ENCODE results near the gene OOSP2. TPM values are rescaled to one million over a fixed set of nuclear protein-coding genes. Genes with fewer than 3 reads are reported as not detected.

OOSP2 gene
- total RNA-seq, 1 experiment from 2014 or later = not detected

- ChIA-PET CTCF (no interaction called here), POLR2A (no interaction called here)
- BruUV-seq (replicated peaks) = no TSS peak
- intact Hi-C loops (cut with micrococcal nuclease; ENCODE audit: unreplicated experiment) = no loop called here
- Mint-ChIP-seq H3K4me3 (ENCODE audit: unreplicated experiment) (no peak overlapping the region), H3K27me3 (ENCODE audit: insufficient read depth, unreplicated experiment) (peaks cover 14% of the 10 kb centered on the region), H3K27ac (ENCODE audit: unreplicated experiment) (no peak overlapping the region), H3K9me3 (ENCODE audit: unreplicated experiment) (no peaks in the 10 kb centered on the region), H3K4me1 (ENCODE audit: low read depth, unreplicated experiment) (no peaks in the 10 kb centered on the region), H3K36me3 (ENCODE audit: insufficient read depth, unreplicated experiment) (no peaks in the 10 kb centered on the region)
- H3K4me1 ChIP-seq = no peaks in the 10 kb centered on the region
- DNase-seq = no peak
- no peaks in the 10 kb centered on the region; the same call in 1 of the 2 replicates for H3K27me3 ChIP-seq (replicated peaks; ENCODE audit: control insufficient read depth, insufficient read depth, low read length)
- TF ChIP-seq CTCF (IDR thresholded peaks at IDR 0.05; ENCODE audit: insufficient read depth in 1 of 2, low read depth in 1 of 2, low read length in 1 of 2, severe bottlenecking in 1 of 2, unreplicated experiment in 1 of 2) = no peak
- no peaks in the 10 kb centered on the region for H3K9me3 ChIP-seq
- no peak overlapping the region for H3K4me3 ChIP-seq (ENCODE audit: low read depth, low read length)
- no peaks in the 10 kb centered on the region for H3K36me3 ChIP-seq (ENCODE audit: control insufficient read depth, insufficient read depth, low read length)
Observed at GRCh38 chr11:60077981-60078380, 37.8 kb downstream of the OOSP2 start.

GRCh38 chr11:60078745-60079144 lies 38.5 kb downstream of the OOSP2 start:
- POLR2A ChIA-PET = no interaction called here
- Mint-ChIP-seq H3K27me3 (ENCODE audit: insufficient read depth, unreplicated experiment) (peaks cover 16% of the 10 kb centered on the region), H3K27ac (ENCODE audit: unreplicated experiment) (no peak overlapping the region), H3K9me3 (ENCODE audit: unreplicated experiment) (no peaks in the 10 kb centered on the region), H3K4me1 (ENCODE audit: low read depth, unreplicated experiment) (no peaks in the 10 kb centered on the region), H3K36me3 (ENCODE audit: insufficient read depth, unreplicated experiment) (no peaks in the 10 kb centered on the region), H3K4me3 (ENCODE audit: unreplicated experiment) (no peak overlapping the region)
- H3K4me3 ChIP-seq (ENCODE audit: low read depth, low read length) = no peak overlapping the region
- no peak for DNase-seq
- H3K27me3 ChIP-seq (replicated peaks; ENCODE audit: control insufficient read depth, insufficient read depth, low read length) = no peaks in the 10 kb centered on the region; the same call in 1 of the 2 replicates
- CTCF ChIA-PET = no interaction called here
- no peaks in the 10 kb centered on the region for H3K9me3 ChIP-seq
- H3K36me3 ChIP-seq (ENCODE audit: control insufficient read depth, insufficient read depth, low read length) = no peaks in the 10 kb centered on the region
- intact Hi-C loops (cut with micrococcal nuclease; ENCODE audit: unreplicated experiment) = no loop called here
- TF ChIP-seq CTCF (IDR thresholded peaks at IDR 0.05; ENCODE audit: insufficient read depth in 1 of 2, low read depth in 1 of 2, low read length in 1 of 2, severe bottlenecking in 1 of 2, unreplicated experiment in 1 of 2) = no peak
- no peaks in the 10 kb centered on the region for H3K4me1 ChIP-seq
- no TSS peak for BruUV-seq (replicated peaks)

GRCh38 chr11:60080535-60080934 lies 40.3 kb downstream of the OOSP2 start:
- no peak overlapping the region for H3K4me3 Mint-ChIP-seq (ENCODE audit: unreplicated experiment)
- H3K36me3 Mint-ChIP-seq (ENCODE audit: insufficient read depth, unreplicated experiment) = no peaks in the 10 kb centered on the region
- POLR2A ChIA-PET = no interaction called here
- H3K9me3 Mint-ChIP-seq (ENCODE audit: unreplicated experiment) = no peaks in the 10 kb centered on the region
- H3K4me3 ChIP-seq (ENCODE audit: low read depth, low read length) = no peak overlapping the region
- H3K27ac Mint-ChIP-seq (ENCODE audit: unreplicated experiment) = no peak overlapping the region
- no peaks in the 10 kb centered on the region for H3K9me3 ChIP-seq
- BruUV-seq (replicated peaks) = no TSS peak
- no peaks in the 10 kb centered on the region for H3K4me1 ChIP-seq
- CTCF ChIA-PET = no interaction called here
- TF ChIP-seq CTCF (IDR thresholded peaks at IDR 0.05; ENCODE audit: insufficient read depth in 1 of 2, low read depth in 1 of 2, low read length in 1 of 2, severe bottlenecking in 1 of 2, unreplicated experiment in 1 of 2) = no peak
- H3K36me3 ChIP-seq (ENCODE audit: control insufficient read depth, insufficient read depth, low read length) = no peaks in the 10 kb centered on the region
- DNase-seq = no peak
- intact Hi-C loops (cut with micrococcal nuclease; ENCODE audit: unreplicated experiment) = no loop called here
- no peaks in the 10 kb centered on the region for H3K4me1 Mint-ChIP-seq (ENCODE audit: low read depth, unreplicated experiment)
- H3K27me3 Mint-ChIP-seq (ENCODE audit: insufficient read depth, unreplicated experiment) = peaks cover 20% of the 10 kb centered on the region
- no peaks in the 10 kb centered on the region; the same call in 1 of the 2 replicates for H3K27me3 ChIP-seq (replicated peaks; ENCODE audit: control insufficient read depth, insufficient read depth, low read length)

Data from Caco-2 (cell line).